T47D (cell line): ENCODE measurements around the gene NFE2L2.
"Not testable (repeated sequence)": the region's sequence is repeated elsewhere in the genome, so short reads cannot be mapped to it uniquely, and the experiment has no call there.

Experiments
- DNase-seq, 2 experiments: peaks; one replicate each; pipeline versions ENCODE4 v3.0.0 to v3.0.0-alpha.2; 2011 to 2012; ENCODE audit warnings: low read depth in 1 of 2, low spot score in 1 of 2
- JUND ChIP-seq: IDR thresholded peaks from 2 replicates; pipeline ENCODE4 v1.6.1; 2012; ENCODE audit warnings: low read depth
- in situ Hi-C: cut with HindIII; loops from 2 replicates; pipeline ENCODE4 v1.10.0; 2016; ENCODE audit warnings: low sequenced_read_pairs, low pct_unique_long_range_greater_than_20kb

NFE2L2 gene

GRCh38 chr2:177235855-177236437 is 28.6 kb downstream of the NFE2L2 start:
- no peak for TF ChIP-seq JUND
- in situ Hi-C loops: no loop called here
- no peak for DNase-seq

GRCh38 chr2:177234267-177234666 is 30.3 kb downstream of the NFE2L2 start:
- TF ChIP-seq JUND: no peak
- no peak for DNase-seq
- in situ Hi-C loops: no loop called here

GRCh38 chr2:177232098-177232704 is 32.3 kb downstream of the NFE2L2 start:
- no peak for DNase-seq
- TF ChIP-seq JUND: no peak
- in situ Hi-C loops: no loop called here

- in situ Hi-C loops: no loop called here
- TF ChIP-seq JUND: no peak
- no peak for DNase-seq
These were observed 33.3 kb downstream of the NFE2L2 start for GRCh38 chr2:177231270-177231669.

GRCh38 chr2:177229442-177230242 is 34.9 kb downstream of the NFE2L2 start:
- DNase-seq: no peak
- no peak for TF ChIP-seq JUND
- in situ Hi-C loops: no loop called here

- in situ Hi-C loops: no loop called here
- TF ChIP-seq JUND: no peak
- DNase-seq: no peak
These were observed 38.6 kb downstream of the NFE2L2 start for GRCh38 chr2:177225965-177226360.

- DNase-seq, in situ Hi-C loops: not testable (repeated sequence)
These were observed 41.1 kb downstream of the NFE2L2 start for GRCh38 chr2:177223436-177223835.

- no peak for TF ChIP-seq JUND
- in situ Hi-C loops: no loop called here
- no peak for DNase-seq
These were observed 42.6 kb downstream of the NFE2L2 start for GRCh38 chr2:177221970-177222369.

- DNase-seq: no peak
- TF ChIP-seq JUND: no peak
- in situ Hi-C loops: no loop called here
These were observed 43.0 kb downstream of the NFE2L2 start for GRCh38 chr2:177221534-177221933.

- in situ Hi-C loops, DNase-seq: not testable (repeated sequence)
These were observed 44.7 kb downstream of the NFE2L2 start for GRCh38 chr2:177219787-177220186.

GRCh38 chr2:177217247-177217843 is 47.2 kb downstream of the NFE2L2 start:
- in situ Hi-C loops: no loop called here
- TF ChIP-seq JUND: no peak
- no peak for DNase-seq

- in situ Hi-C loops: no loop called here
- no peak for TF ChIP-seq JUND
- DNase-seq: peak; percentile 66 to 88
These were observed 51.4 kb downstream of the NFE2L2 start for GRCh38 chr2:177212891-177213856.
